Measurements from ENCODE around the gene TRIM21. TPM values are rescaled to one million over a fixed set of nuclear protein-coding genes. Genes with fewer than 3 reads are reported as not detected.
"Not testable (repeated sequence)": the region's sequence is repeated elsewhere in the genome, so short reads cannot be mapped to it uniquely, and the experiment has no call there.

The TRIM21 gene
- total RNA-seq, 2 experiments from 2014 or later, result 12.9 to 13.1 TPM

DNA sequence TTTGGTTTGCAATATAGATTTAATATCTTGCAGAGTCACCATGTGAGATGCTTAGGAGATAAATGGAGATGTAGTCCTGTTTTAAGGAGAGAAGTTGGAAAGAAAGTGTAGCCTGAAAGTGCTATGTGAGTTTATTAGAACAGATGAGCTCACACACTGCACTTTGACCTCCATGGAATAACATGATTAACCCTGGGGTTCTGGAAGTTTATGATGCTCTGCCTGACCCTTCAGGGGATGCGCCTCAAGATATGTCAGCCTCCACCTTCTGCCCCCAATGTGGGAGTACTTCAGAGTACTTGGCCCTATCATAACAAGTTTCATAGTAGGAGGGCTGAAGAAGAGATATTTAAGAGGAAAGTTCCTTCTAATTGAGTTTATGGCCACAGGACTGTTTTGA lies 23.3 kb upstream of the TRIM21 start:
- H3K4me1 ChIP-seq (ENCODE audit: insufficient read depth, low read length, poor library complexity, severe bottlenecking), result no peaks in the 10 kb centered on the region
- BruUV-seq (replicated peaks), result no TSS peak
- no peaks in the 10 kb centered on the region for H4K20me1 ChIP-seq (ENCODE audit: insufficient read depth, low read length)
- no peaks in the 10 kb centered on the region for H3K36me3 ChIP-seq (ENCODE audit: insufficient read depth, low read length)
- ChIA-PET CTCF (ENCODE audit: unreplicated experiment) (no interaction called here), POLR2A (interaction anchor here (1.2 to 1.5 kb wide), 2 partner anchors 13 to 23 kb away, joined by 3 to 4 read pairs; partner anchors contain the start of gene TRIM21)
- no peak overlapping the region for H2AFZ ChIP-seq (ENCODE audit: low read length)
- H3K79me2 ChIP-seq (ENCODE audit: insufficient read depth, low read depth, low read length), result no peaks in the 10 kb centered on the region
- no peak for TF ChIP-seq EZH2phosphoT487 (IDR thresholded peaks at IDR 0.05; ENCODE audit: borderline replicate concordance, low read depth, low read length)
- H3K9me2 ChIP-seq (ENCODE audit: insufficient read depth, low read length), result no peaks in the 10 kb centered on the region
- no peak overlapping the region for H3K4me3 ChIP-seq (ENCODE audit: low read depth, low read length, poor library complexity, severe bottlenecking)
- DNase-seq (ENCODE audit: low spot score), result no peak
- no peak overlapping the region for H3K4me2 ChIP-seq (ENCODE audit: low read length)
- no peak overlapping the region for H3K27ac ChIP-seq (ENCODE audit: low read depth, low read length, poor library complexity, severe bottlenecking)
- H3K9me3 ChIP-seq (ENCODE audit: low read length), result no peaks in the 10 kb centered on the region
- intact Hi-C loops (cut with micrococcal nuclease; ENCODE audit: unreplicated experiment), result no loop called here

DNA sequence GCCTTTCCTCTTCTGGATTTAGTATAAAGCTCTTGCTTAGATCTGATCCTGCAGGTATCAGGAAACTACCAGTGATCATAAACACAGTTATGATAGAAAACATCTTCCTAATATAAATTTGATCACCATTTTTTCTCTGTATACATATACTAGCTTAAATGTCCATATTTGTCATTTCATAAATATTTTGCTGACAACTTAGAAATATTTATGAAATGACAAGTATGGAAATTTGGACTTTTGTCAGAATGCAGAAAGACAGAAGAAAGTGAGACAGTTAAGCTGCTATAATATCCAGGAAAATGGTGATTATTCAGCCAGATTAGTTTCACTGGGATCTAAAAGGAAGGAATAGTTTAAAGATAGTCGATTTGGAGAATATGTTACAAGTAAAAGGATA lies 22.8 kb upstream of the TRIM21 start:
- intact Hi-C loops (cut with micrococcal nuclease; ENCODE audit: unreplicated experiment), result no loop called here
- H3K36me3 ChIP-seq (ENCODE audit: insufficient read depth, low read length), result no peaks in the 10 kb centered on the region
- POLR2A ChIA-PET, result interaction anchor here (0.6 to 1.5 kb wide), 2 partner anchors 13 to 23 kb away, joined by 3 to 4 read pairs; partner anchors contain the start of gene TRIM21
- no peak overlapping the region for H3K27ac ChIP-seq (ENCODE audit: low read depth, low read length, poor library complexity, severe bottlenecking)
- no peak for DNase-seq (ENCODE audit: low spot score)
- BruUV-seq (replicated peaks), result no TSS peak
- CTCF ChIA-PET (ENCODE audit: unreplicated experiment), result no interaction called here
- H3K4me1 ChIP-seq (ENCODE audit: insufficient read depth, low read length, poor library complexity, severe bottlenecking), result no peaks in the 10 kb centered on the region
- no peaks in the 10 kb centered on the region for H3K9me2 ChIP-seq (ENCODE audit: insufficient read depth, low read length)
- no peaks in the 10 kb centered on the region for H3K9me3 ChIP-seq (ENCODE audit: low read length)
- H3K79me2 ChIP-seq (ENCODE audit: insufficient read depth, low read depth, low read length), result no peaks in the 10 kb centered on the region
- no peak for TF ChIP-seq EZH2phosphoT487 (IDR thresholded peaks at IDR 0.05; ENCODE audit: borderline replicate concordance, low read depth, low read length)
- TF ChIP-seq, protein P1, sequence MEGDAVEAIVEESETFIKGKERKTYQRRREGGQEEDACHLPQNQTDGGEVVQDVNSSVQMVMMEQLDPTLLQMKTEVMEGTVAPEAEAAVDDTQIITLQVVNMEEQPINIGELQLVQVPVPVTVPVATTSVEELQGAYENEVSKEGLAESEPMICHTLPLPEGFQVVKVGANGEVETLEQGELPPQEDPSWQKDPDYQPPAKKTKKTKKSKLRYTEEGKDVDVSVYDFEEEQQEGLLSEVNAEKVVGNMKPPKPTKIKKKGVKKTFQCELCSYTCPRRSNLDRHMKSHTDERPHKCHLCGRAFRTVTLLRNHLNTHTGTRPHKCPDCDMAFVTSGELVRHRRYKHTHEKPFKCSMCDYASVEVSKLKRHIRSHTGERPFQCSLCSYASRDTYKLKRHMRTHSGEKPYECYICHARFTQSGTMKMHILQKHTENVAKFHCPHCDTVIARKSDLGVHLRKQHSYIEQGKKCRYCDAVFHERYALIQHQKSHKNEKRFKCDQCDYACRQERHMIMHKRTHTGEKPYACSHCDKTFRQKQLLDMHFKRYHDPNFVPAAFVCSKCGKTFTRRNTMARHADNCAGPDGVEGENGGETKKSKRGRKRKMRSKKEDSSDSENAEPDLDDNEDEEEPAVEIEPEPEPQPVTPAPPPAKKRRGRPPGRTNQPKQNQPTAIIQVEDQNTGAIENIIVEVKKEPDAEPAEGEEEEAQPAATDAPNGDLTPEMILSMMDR (conservative IDR thresholded peaks at IDR 0.05; ENCODE audit: low read length), result no peak
- H3K4me2 ChIP-seq (ENCODE audit: low read length), result no peak overlapping the region
- H2AFZ ChIP-seq (ENCODE audit: low read length), result no peak overlapping the region
- no peak overlapping the region for H3K4me3 ChIP-seq (ENCODE audit: low read depth, low read length, poor library complexity, severe bottlenecking)
- no peaks in the 10 kb centered on the region for H4K20me1 ChIP-seq (ENCODE audit: insufficient read depth, low read length)

DNA sequence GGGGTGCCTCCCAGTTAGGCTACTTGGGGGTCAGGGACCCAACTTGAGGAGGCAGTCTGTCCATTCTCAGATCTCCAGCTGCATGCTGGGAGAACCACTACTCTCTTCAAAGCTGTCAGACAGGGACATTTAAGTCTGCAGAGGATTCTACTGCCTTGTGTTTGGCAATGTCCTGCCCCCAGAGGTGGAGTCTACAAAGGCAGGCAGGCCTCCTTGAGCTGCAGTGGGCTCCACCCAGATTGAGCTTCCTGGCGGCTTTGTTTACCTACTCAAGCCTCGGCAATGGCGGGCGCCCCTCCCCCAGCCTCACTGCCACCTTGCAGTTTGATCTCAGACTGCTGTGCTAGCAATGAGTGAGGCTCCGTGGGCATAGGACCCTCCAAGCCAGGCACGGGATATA lies 12.7 kb upstream of the TRIM21 start:
- CTCF ChIA-PET (ENCODE audit: unreplicated experiment); intact Hi-C loops (cut with micrococcal nuclease; ENCODE audit: unreplicated experiment); H3K4me3 ChIP-seq (ENCODE audit: low read depth, low read length, poor library complexity, severe bottlenecking); H4K20me1 ChIP-seq (ENCODE audit: insufficient read depth, low read length); POLR2A ChIA-PET; H3K27ac ChIP-seq (ENCODE audit: low read depth, low read length, poor library complexity, severe bottlenecking); H3K4me1 ChIP-seq (ENCODE audit: insufficient read depth, low read length, poor library complexity, severe bottlenecking); H3K36me3 ChIP-seq (ENCODE audit: insufficient read depth, low read length); H3K9me2 ChIP-seq (ENCODE audit: insufficient read depth, low read length); BruUV-seq (replicated peaks); DNase-seq (ENCODE audit: low spot score); H2AFZ ChIP-seq (ENCODE audit: low read length); H3K9me3 ChIP-seq (ENCODE audit: low read length); H3K79me2 ChIP-seq (ENCODE audit: insufficient read depth, low read depth, low read length); H3K4me2 ChIP-seq (ENCODE audit: low read length): not testable (repeated sequence)

- peak overlapping the region; percentile 96 for H2AFZ ChIP-seq (ENCODE audit: low read length)
- H4K20me1 ChIP-seq (ENCODE audit: insufficient read depth, low read length), result no peaks in the 10 kb centered on the region
- no peak overlapping the region for H3K27ac ChIP-seq (ENCODE audit: low read depth, low read length, poor library complexity, severe bottlenecking)
- intact Hi-C loops (cut with micrococcal nuclease; ENCODE audit: unreplicated experiment), result loop anchor here (1.0 kb wide), 1 partner anchor 207 kb away; no protein-coding TSS in a partner anchor
- no peaks in the 10 kb centered on the region for H3K9me2 ChIP-seq (ENCODE audit: insufficient read depth, low read length)
- H3K4me2 ChIP-seq (ENCODE audit: low read length), result peak overlapping the region; percentile 93
- no peaks in the 10 kb centered on the region for H3K79me2 ChIP-seq (ENCODE audit: insufficient read depth, low read depth, low read length)
- TF ChIP-seq, protein P1 (conservative IDR thresholded peaks at IDR 0.05; ENCODE audit: low read length), result no peak
- TF ChIP-seq EZH2phosphoT487 (IDR thresholded peaks at IDR 0.05; ENCODE audit: borderline replicate concordance, low read depth, low read length), result no peak
- no TSS peak for BruUV-seq (replicated peaks)
- H3K36me3 ChIP-seq (ENCODE audit: insufficient read depth, low read length), result peaks cover 14% of the 10 kb centered on the region
- ChIA-PET POLR2A (interaction anchor here (1.0 to 1.6 kb wide), 2 partner anchors 22 kb away, joined by 4 read pairs; no protein-coding TSS in a partner anchor), CTCF (ENCODE audit: unreplicated experiment) (interaction anchor here (0.9 kb wide), 1 partner anchor 206 kb away, joined by 5 read pairs; no protein-coding TSS in a partner anchor)
- no peak for DNase-seq (ENCODE audit: low spot score)
- no peaks in the 10 kb centered on the region for H3K9me3 ChIP-seq (ENCODE audit: low read length)
- H3K4me3 ChIP-seq (ENCODE audit: low read depth, low read length, poor library complexity, severe bottlenecking), result peak overlapping the region; percentile 89
- peaks cover 5% of the 10 kb centered on the region for H3K4me1 ChIP-seq (ENCODE audit: insufficient read depth, low read length, poor library complexity, severe bottlenecking)
These were observed 339 bp upstream of the TRIM21 start for GRCh38 chr11:4393858-4394223.
